Measurements from ENCODE around the gene CAPN7. TPM values are rescaled to one million over a fixed set of nuclear protein-coding genes. Genes with fewer than 3 reads are reported as not detected.
"Not testable (repeated sequence)": the region's sequence is repeated elsewhere in the genome, so short reads cannot be mapped to it uniquely, and the experiment has no call there.

CAPN7 gene
- total RNA-seq, 4 donors from 2014 or later: 37.5 to 88.4 (median 59.5) TPM

DNA sequence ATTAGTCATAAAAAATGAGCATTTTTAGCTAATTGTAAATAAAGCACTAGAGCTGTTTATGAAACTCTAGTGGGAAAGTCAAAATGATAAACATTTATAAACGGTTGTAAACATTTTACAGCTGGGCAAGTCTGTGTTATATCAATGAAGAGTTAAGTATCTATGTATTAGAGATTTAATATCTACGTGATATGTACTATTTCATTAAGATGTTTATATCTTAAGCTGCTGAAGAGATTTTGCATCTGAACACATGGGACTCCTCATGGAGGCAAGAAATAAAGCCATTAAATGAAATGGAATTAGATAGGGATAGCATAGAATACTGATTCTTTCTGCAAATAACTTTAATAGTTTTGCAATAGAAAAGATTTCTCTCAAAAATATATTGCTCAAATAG, 23.0 kb upstream of the CAPN7 start:
- WGBS, 2 donors (ENCODE audit: low coverage in 1 of 2): 61 to 68% methylated on average over 2 of the region's 2 CpGs
- Histone ChIP-seq H3K4me3 (no peak overlapping the region), H3K27ac (no peak overlapping the region), H3K36me3 (no peaks in the 10 kb centered on the region), H3K27me3 (peaks cover 5% of the 10 kb centered on the region), H3K4me1 (peaks cover 0 to 17% (median 0%) of the 10 kb centered on the region in 3 donors), H3K9me3 (no peaks in the 10 kb centered on the region)
- ATAC-seq: no peak
- TF ChIP-seq EP300 (IDR thresholded peaks at IDR 0.05) (no peak), POLR2AphosphoS5 (IDR thresholded peaks at IDR 0.05) (no peak), POLR2A (IDR thresholded peaks at IDR 0.05) (no peak), CTCF (IDR thresholded peaks at IDR 0.05) (no peak)

- no peak overlapping the region for H3K27ac ChIP-seq
- ATAC-seq: no peak
- H3K27me3 ChIP-seq: peaks cover 3% of the 10 kb centered on the region
- peaks cover 0 to 10% (median 0%) of the 10 kb centered on the region in 3 donors for H3K4me1 ChIP-seq
- WGBS, 2 donors (ENCODE audit: low coverage in 1 of 2): 80% methylated on average over 2 of the region's 2 CpGs
- H3K36me3 ChIP-seq: no peaks in the 10 kb centered on the region
- no peak overlapping the region for H3K4me3 ChIP-seq
- TF ChIP-seq POLR2A (IDR thresholded peaks at IDR 0.05): no peak
- TF ChIP-seq EP300 (IDR thresholded peaks at IDR 0.05): no peak
- no peak for TF ChIP-seq CTCF (IDR thresholded peaks at IDR 0.05)
- TF ChIP-seq POLR2AphosphoS5 (IDR thresholded peaks at IDR 0.05): no peak
- no peaks in the 10 kb centered on the region for H3K9me3 ChIP-seq
These were observed 20.6 kb upstream of the CAPN7 start for GRCh38 chr3:15185404-15185803.

DNA sequence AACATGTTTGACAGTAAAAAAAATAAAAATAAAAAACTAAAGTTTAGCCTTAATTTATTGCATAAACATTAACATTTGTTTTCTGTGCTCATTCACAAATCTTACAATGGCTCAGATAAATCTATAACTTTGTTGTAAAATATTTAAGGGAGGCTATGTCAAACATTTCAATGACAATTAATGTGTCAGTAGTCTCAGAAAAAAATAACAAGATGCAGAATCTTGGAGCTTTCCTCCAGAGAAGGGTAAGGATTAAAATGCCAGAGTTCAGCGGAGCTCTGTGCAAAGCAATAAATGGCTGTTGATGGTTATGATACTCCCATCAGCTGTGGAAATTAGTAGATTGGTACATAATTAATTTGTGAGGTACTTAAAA, 20.0 kb upstream of the CAPN7 start:
- H3K36me3 ChIP-seq: no peaks in the 10 kb centered on the region
- no peak for ATAC-seq
- peaks cover 3% of the 10 kb centered on the region for H3K27me3 ChIP-seq
- no peaks in the 10 kb centered on the region for H3K9me3 ChIP-seq
- WGBS, 2 donors (ENCODE audit: low coverage in 1 of 2): 80 to 100% methylated on average over 1 of the region's 1 CpG
- H3K4me3 ChIP-seq: no peak overlapping the region
- peaks cover 0 to 3% (median 0%) of the 10 kb centered on the region in 3 donors for H3K4me1 ChIP-seq
- no peak overlapping the region for H3K27ac ChIP-seq
- TF ChIP-seq POLR2AphosphoS5 (IDR thresholded peaks at IDR 0.05) (no peak), POLR2A (IDR thresholded peaks at IDR 0.05) (no peak)

- WGBS, 2 donors (ENCODE audit: low coverage in 1 of 2): 90 to 93% methylated on average over 7 to 11 of the region's 33 CpGs
- not testable (repeated sequence) for H3K27me3 ChIP-seq, H3K4me3 ChIP-seq, ATAC-seq, H3K4me1 ChIP-seq, H3K36me3 ChIP-seq, H3K9me3 ChIP-seq, H3K27ac ChIP-seq
These were observed 19.4 kb upstream of the CAPN7 start for GRCh38 chr3:15186477-15187164.

DNA sequence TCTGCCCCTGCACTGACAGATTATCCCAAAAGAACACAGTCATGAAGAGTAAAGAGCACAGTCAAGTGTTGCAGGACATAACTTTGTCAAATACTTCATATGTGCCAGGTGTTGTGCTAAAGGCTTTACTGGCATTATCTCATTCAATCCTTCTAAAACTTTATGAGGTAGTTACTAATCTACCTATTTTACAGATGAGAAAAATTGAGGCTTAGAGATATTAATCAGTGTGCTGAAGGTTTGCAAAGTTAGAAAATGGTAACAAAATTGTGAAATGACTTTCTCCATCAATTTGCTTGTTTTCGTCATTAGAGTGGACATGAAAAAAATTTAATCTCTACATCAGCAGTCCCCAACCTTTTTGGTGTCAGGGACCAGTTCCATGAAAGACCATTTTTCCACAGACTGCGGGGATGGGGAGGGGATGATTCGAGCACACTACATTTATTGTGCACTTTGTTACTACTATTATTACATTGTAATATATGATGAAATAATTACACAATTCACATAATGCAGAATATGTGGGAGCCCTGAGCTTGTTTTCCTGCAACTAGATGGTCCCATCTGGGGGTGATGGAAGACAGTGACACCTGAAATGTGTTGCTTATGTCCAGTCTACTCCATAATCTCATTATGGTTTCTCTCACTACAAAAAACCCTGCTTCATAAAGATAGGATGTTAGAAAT, 8.6 kb upstream of the CAPN7 start:
- no peak for ATAC-seq
- Histone ChIP-seq H3K9me3 (no peaks in the 10 kb centered on the region), H3K4me3 (no peak overlapping the region), H3K4me1 (no peaks in the 10 kb centered on the region), H3K36me3 (no peaks in the 10 kb centered on the region), H3K27me3 (no peaks in the 10 kb centered on the region), H3K27ac (no peak overlapping the region)
- TF ChIP-seq EP300 (IDR thresholded peaks at IDR 0.05) (no peak), POLR2AphosphoS5 (IDR thresholded peaks at IDR 0.05) (no peak), CTCF (IDR thresholded peaks at IDR 0.05) (no peak)
- 60 to 93% methylated on average over 3 of the region's 3 CpGs for WGBS, 2 donors (ENCODE audit: low coverage in 1 of 2)

DNA sequence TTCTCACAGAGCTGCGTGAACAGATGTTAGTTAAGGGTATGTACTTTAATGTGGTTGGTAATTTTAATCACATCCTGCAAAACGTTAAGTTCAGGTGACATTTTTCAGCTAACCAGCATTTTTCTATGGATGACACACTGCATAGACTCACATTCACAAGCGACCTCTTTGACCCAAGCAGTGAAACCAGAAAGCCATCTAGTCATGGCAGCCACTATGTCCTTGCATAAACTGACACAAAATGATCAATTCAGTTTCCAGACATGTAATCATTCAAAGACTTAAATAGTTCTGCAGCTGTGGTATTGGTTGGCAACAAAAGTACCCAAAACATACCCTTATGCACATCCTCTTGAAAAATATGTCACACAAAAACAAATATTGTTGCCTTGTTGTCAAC, 7.4 kb upstream of the CAPN7 start:
- ATAC-seq: no peak
- Histone ChIP-seq H3K9me3 (no peaks in the 10 kb centered on the region), H3K27ac (no peak overlapping the region), H3K27me3 (no peaks in the 10 kb centered on the region), H3K4me3 (no peak overlapping the region), H3K36me3 (no peaks in the 10 kb centered on the region), H3K4me1 (no peaks in the 10 kb centered on the region)
- 54 to 100% methylated on average over 1 to 3 of the region's 3 CpGs for WGBS, 2 donors (ENCODE audit: low coverage in 1 of 2)
- TF ChIP-seq POLR2A (IDR thresholded peaks at IDR 0.05) (no peak), CTCF (IDR thresholded peaks at IDR 0.05) (no peak), EP300 (IDR thresholded peaks at IDR 0.05) (no peak), POLR2AphosphoS5 (IDR thresholded peaks at IDR 0.05) (no peak)

All from gastroesophageal sphincter (tissue), 4 donors.